ENCODE data around the gene NFIX. TPM values are rescaled to one million over a fixed set of nuclear protein-coding genes. Genes with fewer than 3 reads are reported as not detected.
A peak's percentile ranks its signal among the peaks of the same experiment; 100 is the strongest.

NFIX gene
- total and polyA plus RNA-seq, 2 experiments from 2014 or later, result 0.06 to 0.14 TPM

DNA sequence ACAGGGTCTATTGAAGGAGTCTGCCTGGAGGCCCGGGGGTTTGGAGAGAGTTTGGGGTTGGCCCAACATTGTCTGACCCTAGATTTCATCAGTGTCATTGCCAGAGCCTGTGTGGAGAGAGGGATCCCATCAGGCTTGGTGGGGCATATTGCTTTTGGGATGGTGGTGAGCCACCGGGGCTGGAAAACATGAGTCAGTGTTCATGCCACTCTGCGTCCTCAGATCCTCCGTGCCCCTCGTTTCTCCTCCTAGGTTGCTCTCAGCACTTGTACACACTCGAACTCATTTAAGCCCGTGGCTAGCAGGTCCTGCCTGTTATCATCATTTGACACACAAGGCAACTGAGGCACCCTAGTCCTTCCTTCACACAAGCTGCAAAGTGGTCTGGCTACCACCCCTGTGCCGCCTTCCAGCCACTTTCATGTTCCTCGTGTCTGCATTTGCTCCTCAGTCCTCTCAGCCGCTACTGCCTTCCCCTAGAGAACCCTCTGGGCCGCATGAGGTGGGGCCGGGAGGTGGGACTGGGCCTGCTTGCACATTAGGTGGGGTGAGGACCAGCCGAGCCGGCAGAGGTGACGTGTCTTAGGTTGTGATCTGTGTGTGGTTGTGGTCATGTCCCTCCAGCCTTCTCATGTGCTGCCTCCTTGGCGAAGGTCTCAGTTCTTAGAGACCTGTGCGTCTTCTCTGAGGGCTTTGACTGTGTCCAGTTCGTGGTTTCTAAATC lies 126.4 kb downstream of the NFIX start:
- Histone ChIP-seq H3K4me3 (peak overlapping the region; percentile 96; the same call in 1 of the 2 replicates), H3K4me2 (peak overlapping the region; percentile 94; the same call in 1 of the 2 replicates), H3K27ac (ENCODE audit: low read depth) (no peak overlapping the region), H3K4me1 (ENCODE audit: insufficient read depth) (peaks cover 32% of the 10 kb centered on the region), H3K79me2 (replicated peaks; ENCODE audit: insufficient read depth) (peaks cover 87% of the 10 kb centered on the region), H3F3A (replicated peaks; ENCODE audit: low read depth) (peaks cover 6% of the 10 kb centered on the region), H3K9me2 (ENCODE audit: insufficient read depth) (no peaks in the 10 kb centered on the region), H3K27me3 (ENCODE audit: insufficient read depth) (no peaks in the 10 kb centered on the region), H3K36me3 (ENCODE audit: insufficient read depth) (no peaks in the 10 kb centered on the region), H4K20me1 (replicated peaks; ENCODE audit: insufficient read depth) (peaks cover 73% of the 10 kb centered on the region), H2AFZ (no peak overlapping the region)
- ATAC-seq, result no peak
- Mint-ChIP-seq H3K4me3 (peak overlapping the region; percentile 5; the same call in 1 of the 3 replicates), H3K27me3 (ENCODE audit: insufficient read depth, low read depth, poor library complexity) (peaks cover 26% of the 10 kb centered on the region), H3K4me1 (peaks cover 49% of the 10 kb centered on the region), H3K27ac (peak overlapping the region; percentile 14; the same call in 1 of the 2 replicates), H3K9me3 (peaks cover 3% of the 10 kb centered on the region; the same call in 2 of the 3 replicates), H3K36me3 (ENCODE audit: low read depth) (peaks cover 39% of the 10 kb centered on the region)
- no peak for TF ChIP-seq JUNB (IDR thresholded peaks at IDR 0.05; ENCODE audit: unreplicated experiment)
- no peak for TF ChIP-seq STAT1 (IDR thresholded peaks at IDR 0.05; ENCODE audit: unreplicated experiment)
- no peak for DNase-seq (ENCODE audit: low spot score)

- peaks cover 39% of the 10 kb centered on the region for H3K36me3 Mint-ChIP-seq (ENCODE audit: low read depth)
- Histone ChIP-seq H4K20me1 (replicated peaks; ENCODE audit: insufficient read depth) (peaks cover 78% of the 10 kb centered on the region), H2AFZ (no peak overlapping the region), H3K4me3 (no peak overlapping the region), H3K27me3 (ENCODE audit: insufficient read depth) (no peaks in the 10 kb centered on the region), H3K36me3 (ENCODE audit: insufficient read depth) (no peaks in the 10 kb centered on the region), H3F3A (replicated peaks; ENCODE audit: low read depth) (peaks cover 6% of the 10 kb centered on the region), H3K79me2 (replicated peaks; ENCODE audit: insufficient read depth) (peaks cover 94% of the 10 kb centered on the region), H3K4me1 (ENCODE audit: insufficient read depth) (peaks cover 29% of the 10 kb centered on the region), H3K9me2 (ENCODE audit: insufficient read depth) (no peaks in the 10 kb centered on the region), H3K27ac (ENCODE audit: low read depth) (no peak overlapping the region; the same call in 1 of the 2 replicates), H3K4me2 (no peak overlapping the region)
- no peak for DNase-seq (ENCODE audit: low spot score)
- no peak for ATAC-seq
- H3K4me3 Mint-ChIP-seq, result peak overlapping the region; percentile 28; the same call in 1 of the 3 replicates
- H3K4me1 Mint-ChIP-seq, result peaks cover 44% of the 10 kb centered on the region
- TF ChIP-seq POLR2AphosphoS5 (IDR thresholded peaks at IDR 0.05; ENCODE audit: low read depth) (no peak), JUNB (IDR thresholded peaks at IDR 0.05; ENCODE audit: unreplicated experiment) (no peak), ZNF114 (CRISPR knock-in tag; IDR thresholded peaks at IDR 0.05) (no peak), EZH2 (IDR thresholded peaks at IDR 0.05; ENCODE audit: low read depth, unreplicated experiment) (no peak)
- TF ChIP-seq, protein P1, sequence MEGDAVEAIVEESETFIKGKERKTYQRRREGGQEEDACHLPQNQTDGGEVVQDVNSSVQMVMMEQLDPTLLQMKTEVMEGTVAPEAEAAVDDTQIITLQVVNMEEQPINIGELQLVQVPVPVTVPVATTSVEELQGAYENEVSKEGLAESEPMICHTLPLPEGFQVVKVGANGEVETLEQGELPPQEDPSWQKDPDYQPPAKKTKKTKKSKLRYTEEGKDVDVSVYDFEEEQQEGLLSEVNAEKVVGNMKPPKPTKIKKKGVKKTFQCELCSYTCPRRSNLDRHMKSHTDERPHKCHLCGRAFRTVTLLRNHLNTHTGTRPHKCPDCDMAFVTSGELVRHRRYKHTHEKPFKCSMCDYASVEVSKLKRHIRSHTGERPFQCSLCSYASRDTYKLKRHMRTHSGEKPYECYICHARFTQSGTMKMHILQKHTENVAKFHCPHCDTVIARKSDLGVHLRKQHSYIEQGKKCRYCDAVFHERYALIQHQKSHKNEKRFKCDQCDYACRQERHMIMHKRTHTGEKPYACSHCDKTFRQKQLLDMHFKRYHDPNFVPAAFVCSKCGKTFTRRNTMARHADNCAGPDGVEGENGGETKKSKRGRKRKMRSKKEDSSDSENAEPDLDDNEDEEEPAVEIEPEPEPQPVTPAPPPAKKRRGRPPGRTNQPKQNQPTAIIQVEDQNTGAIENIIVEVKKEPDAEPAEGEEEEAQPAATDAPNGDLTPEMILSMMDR (conservative IDR thresholded peaks at IDR 0.05; ENCODE audit: low read depth in 2 of 2), result no peak
- H3K27ac Mint-ChIP-seq, result peak overlapping the region; percentile 45
- peaks cover 23% of the 10 kb centered on the region for H3K27me3 Mint-ChIP-seq (ENCODE audit: insufficient read depth, low read depth, poor library complexity)
- peaks cover 3% of the 10 kb centered on the region; the same call in 2 of the 3 replicates for H3K9me3 Mint-ChIP-seq
These were observed 127.1 kb downstream of the NFIX start for GRCh38 chr19:13122275-13122878.

Measured in GM23338 (cell line).